Ureter (tissue), 1 donor: ENCODE results near the gene BCLAF1. TPM values are rescaled to one million over a fixed set of nuclear protein-coding genes. Genes with fewer than 3 reads are reported as not detected.
A peak's percentile ranks its signal among the peaks of the same experiment; 100 is the strongest.
"Not testable (repeated sequence)": the region's sequence is repeated elsewhere in the genome, so short reads cannot be mapped to it uniquely, and the experiment has no call there.

ENCODE experiments used
- DNase-seq: peaks from one replicate; pipeline ENCODE4 v3.0.0-alpha.2; 2020; ENCODE audit warnings: low spot score
- total RNA-seq: library from RNA; stranded (reverse); gene quantifications from one replicate; pipeline ENCODE4 v1.2.4, GENCODE V29; 2023
- donor health status: DM: yes; HTN: yes; CAD: no.

The BCLAF1 gene
- total RNA-seq, 1 donor from 2014 or later, result 200 TPM

- DNase-seq, result no peak
Observed at GRCh38 chr6:136249336-136249735, 40.3 kb downstream of the BCLAF1 start.

- DNase-seq, result no peak
Observed at GRCh38 chr6:136244061-136244616, 45.5 kb downstream of the BCLAF1 start.

GRCh38 chr6:136236466-136237293 is 53.0 kb downstream of the BCLAF1 start:
- no peak for DNase-seq

- DNase-seq, result no peak
Observed at GRCh38 chr6:136235233-136235564, 54.4 kb downstream of the BCLAF1 start.

GRCh38 chr6:136232701-136233100 is 56.9 kb downstream of the BCLAF1 start:
- DNase-seq, result no peak

- no peak for DNase-seq
Observed at GRCh38 chr6:136230219-136230853, 59.3 kb downstream of the BCLAF1 start.

GRCh38 chr6:136228814-136229213 is 60.8 kb downstream of the BCLAF1 start:
- DNase-seq, result no peak

DNA sequence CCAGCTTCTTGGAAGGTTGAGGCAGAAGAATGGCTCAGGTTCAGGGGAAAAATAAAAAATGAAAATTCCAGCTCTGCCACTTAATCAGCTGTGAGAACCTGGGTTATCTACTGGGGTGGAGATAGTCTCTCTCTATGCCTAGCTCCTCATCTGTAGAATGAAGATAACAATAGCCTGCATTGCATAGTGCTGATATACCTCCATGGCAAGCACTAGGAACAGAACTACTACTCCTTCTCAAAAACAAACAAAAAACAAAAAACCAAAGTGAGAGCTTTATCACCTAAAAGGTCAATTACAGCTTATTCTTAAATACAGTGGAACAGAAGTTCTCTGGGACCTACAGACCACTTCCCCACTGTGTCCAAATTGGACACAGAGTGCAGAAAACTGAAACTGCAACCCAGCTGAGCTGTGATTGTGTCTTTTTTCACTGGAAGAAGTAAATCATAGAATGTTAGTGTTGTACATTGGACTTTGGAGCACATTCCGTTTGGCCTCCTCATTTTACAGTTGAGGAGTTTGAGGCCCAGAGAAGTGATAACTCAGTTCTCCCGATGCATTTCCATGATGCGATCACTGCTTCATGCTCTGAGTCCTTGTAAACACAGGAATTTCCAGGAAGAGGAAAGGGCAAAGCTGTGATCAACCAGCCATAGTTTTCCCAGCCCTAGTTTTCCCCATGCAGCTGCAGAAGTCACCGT is 62.8 kb downstream of the BCLAF1 start:
- no peak for DNase-seq

GRCh38 chr6:136226027-136226673 is 63.5 kb downstream of the BCLAF1 start:
- peak; percentile 69 for DNase-seq

DNA sequence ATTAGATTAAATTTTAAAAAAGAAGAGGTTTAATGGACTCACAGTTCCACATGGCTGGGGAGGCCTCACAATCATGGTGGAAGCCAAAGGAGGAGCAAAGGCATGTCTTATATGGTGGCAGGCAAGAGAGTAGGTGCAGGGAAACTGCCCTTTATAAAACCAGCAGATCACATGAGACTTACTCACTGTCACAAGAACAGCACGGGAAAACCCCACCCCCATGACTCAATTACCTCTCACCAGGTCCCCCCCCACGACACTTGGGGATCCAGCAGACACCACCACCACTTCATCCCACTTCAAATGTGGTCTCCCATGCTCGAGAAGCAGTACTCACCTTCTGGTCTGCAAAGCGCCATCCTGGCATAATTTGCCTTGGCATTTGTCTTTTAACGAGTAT is 64.2 kb downstream of the BCLAF1 start:
- no peak for DNase-seq

DNA sequence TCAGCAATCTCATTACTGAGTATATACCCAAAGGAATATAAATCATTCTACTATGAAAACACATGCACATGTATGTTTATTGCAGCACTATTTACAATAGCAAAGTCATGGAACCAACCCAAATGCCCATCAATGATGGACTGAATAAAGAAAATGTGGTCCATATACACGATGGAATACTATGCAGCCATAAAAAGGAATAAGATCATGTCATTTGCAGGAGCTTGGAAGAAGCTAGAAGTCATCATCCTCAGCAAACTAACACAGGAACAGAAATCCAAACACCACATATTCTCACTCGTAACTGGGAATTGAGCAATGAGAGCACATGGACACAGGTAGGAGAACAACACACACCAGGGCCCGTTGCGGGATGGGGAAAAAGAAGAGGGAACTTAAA is 64.7 kb downstream of the BCLAF1 start:
- DNase-seq, result not testable (repeated sequence)

GRCh38 chr6:136216503-136217401 is 72.9 kb downstream of the BCLAF1 start:
- DNase-seq, result no peak

GRCh38 chr6:136213853-136214252 is 75.8 kb downstream of the BCLAF1 start:
- DNase-seq, result no peak

DNA sequence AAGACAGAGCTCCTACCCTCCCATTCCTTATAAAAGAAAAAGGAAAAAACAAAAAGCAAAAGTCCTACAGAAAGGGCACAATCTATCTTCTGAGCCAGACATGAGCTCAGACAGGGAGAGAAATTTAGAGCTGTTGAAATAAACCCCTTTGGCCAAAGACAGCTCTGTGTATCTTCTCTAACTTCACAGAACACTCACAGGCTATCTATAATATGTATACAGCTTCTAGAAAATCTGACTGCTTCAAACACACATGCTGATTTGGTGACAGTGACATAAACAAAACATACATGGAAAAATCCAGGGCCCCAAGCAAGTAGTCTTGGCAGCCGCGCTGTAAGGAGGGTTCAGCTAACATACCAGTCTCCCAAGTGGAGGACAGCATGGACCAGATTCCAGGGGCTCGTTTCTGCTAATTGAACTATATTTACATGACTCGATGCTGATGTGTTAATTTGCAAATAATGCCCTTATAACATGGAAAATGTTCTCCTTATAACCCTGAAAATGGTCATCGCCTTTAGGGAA is 76.6 kb downstream of the BCLAF1 start:
- no peak for DNase-seq

- DNase-seq, result no peak
Observed at GRCh38 chr6:136212608-136213007, 77.0 kb downstream of the BCLAF1 start.

DNA sequence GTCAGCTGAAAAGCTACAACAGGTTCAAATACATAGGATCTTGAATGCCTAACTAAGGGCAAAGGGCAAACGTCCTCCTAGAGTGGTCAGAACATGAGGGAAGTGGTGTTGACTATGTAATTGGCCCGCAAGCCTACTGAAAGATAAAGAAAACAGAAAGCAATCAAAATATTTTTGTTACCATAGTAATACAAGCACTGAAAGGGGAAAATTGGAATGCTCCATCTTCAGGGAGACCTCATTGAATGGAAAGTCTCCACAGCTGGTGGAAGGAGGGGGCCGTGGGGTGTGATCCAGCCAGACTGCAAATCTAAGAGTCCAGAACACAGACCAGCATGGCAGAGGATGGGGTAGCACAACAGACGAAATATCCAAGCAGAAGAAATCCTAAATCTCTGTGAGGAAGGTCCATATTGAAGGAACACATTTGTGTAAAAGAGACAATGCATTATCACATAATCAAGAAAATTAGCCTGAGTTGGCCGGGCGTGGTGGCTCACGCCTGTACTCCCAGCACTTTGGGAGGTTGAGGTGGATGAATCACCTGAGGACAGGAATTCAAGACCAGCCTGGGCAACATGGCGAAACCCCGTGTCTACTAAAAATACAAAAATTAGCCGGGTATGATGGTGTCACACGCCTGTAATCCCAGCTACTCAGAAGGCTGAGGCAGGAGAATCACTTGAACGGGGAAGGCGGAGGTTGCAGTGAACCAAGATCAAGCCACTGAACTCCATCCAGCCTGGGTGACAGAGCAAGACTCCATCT is 79.1 kb downstream of the BCLAF1 start:
- DNase-seq, result no peak

- no peak for DNase-seq
Observed at GRCh38 chr6:136209496-136209895, 80.2 kb downstream of the BCLAF1 start.

DNA sequence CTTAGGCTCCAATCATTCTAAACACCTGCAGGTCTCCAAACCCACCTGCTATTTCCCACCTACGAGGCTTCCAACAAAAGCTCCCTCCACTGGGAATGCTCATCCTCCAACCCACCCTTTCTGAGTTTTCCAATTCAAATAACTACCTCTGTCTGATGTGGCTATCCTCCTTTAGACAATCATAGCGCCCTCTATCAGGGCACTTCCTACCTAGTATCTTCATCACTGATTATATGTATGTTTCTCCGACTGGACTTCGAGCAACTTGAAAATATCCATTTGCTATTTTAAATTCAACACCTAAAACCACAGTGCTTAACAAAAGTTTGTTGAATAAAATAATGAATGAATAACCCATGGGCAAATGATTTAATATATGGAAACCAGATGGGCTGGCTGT is 80.9 kb downstream of the BCLAF1 start:
- DNase-seq, result no peak
